Chondrocyte (in vitro differentiated cells): ENCODE measurements around the gene ESR2. TPM values are rescaled to one million over a fixed set of nuclear protein-coding genes. Genes with fewer than 3 reads are reported as not detected.
A peak's percentile ranks its signal among the peaks of the same experiment; 100 is the strongest.

Source experiments
- DNase-seq: peaks from one replicate; pipeline ENCODE4 v3.0.0; 2021; ENCODE audit warnings: mixed read lengths, low spot score
- H3K27ac Mint-ChIP-seq: one replicate; pipeline ENCODE4 v1.8.0; 2021; ENCODE audit warnings: mild to moderate bottlenecking, moderate library complexity, mixed read lengths; ENCODE audit not compliant: unreplicated experiment
- H3K27me3 Mint-ChIP-seq: 2 replicates; pipeline ENCODE4 v1.8.0; 2021; ENCODE audit warnings: low read depth, mixed read lengths
- H3K36me3 Mint-ChIP-seq: 2 replicates; pipeline ENCODE4 v1.8.0; 2021; ENCODE audit warnings: low read depth, mixed read lengths
- H3K4me1 Mint-ChIP-seq: 2 replicates; pipeline ENCODE4 v1.8.0; 2021; ENCODE audit warnings: low read depth, mild to moderate bottlenecking, mixed read lengths
- H3K4me3 Mint-ChIP-seq: one replicate; pipeline ENCODE4 v1.8.0; 2021; ENCODE audit warnings: mild to moderate bottlenecking, moderate library complexity, mixed read lengths; ENCODE audit not compliant: unreplicated experiment
- H3K9me3 Mint-ChIP-seq: 2 replicates; pipeline ENCODE4 v1.8.0; 2021; ENCODE audit warnings: low read depth, mixed read lengths
- CTCF ChIP-seq: fragments of 200-600 bp; sonication (generic); IDR thresholded peaks from 2 replicates; pipeline ENCODE4 v1.5.0; 2021; ENCODE audit warnings: antibody characterized with exemption, mild to moderate bottlenecking, moderate library complexity
- total RNA-seq: library from RNA; stranded (reverse); gene quantifications from 3 replicates; pipeline ENCODE4 v1.2.1, GENCODE V29; 2021

The ESR2 gene
- total RNA-seq, 1 donor from 2014 or later = not detected

GRCh38 chr14:64232944-64233343 is 61.2 kb downstream of the ESR2 start:
- TF ChIP-seq CTCF = no peak
- no peak overlapping the region for H3K4me3 Mint-ChIP-seq
- H3K9me3 Mint-ChIP-seq = no peaks in the 10 kb centered on the region
- DNase-seq = no peak
- H3K36me3 Mint-ChIP-seq = peaks cover 3% of the 10 kb centered on the region
- H3K27me3 Mint-ChIP-seq = peaks cover 20% of the 10 kb centered on the region
- H3K4me1 Mint-ChIP-seq = peaks cover 49% of the 10 kb centered on the region
- peak overlapping the region; percentile 84 for H3K27ac Mint-ChIP-seq

GRCh38 chr14:64232095-64232838 is 61.9 kb downstream of the ESR2 start:
- no peaks in the 10 kb centered on the region for H3K9me3 Mint-ChIP-seq
- H3K27ac Mint-ChIP-seq = peak overlapping the region; percentile 84
- H3K36me3 Mint-ChIP-seq = peaks cover 3% of the 10 kb centered on the region
- no peak for DNase-seq
- no peak for TF ChIP-seq CTCF
- peaks cover 49% of the 10 kb centered on the region for H3K4me1 Mint-ChIP-seq
- peaks cover 20% of the 10 kb centered on the region for H3K27me3 Mint-ChIP-seq
- peak overlapping the region; percentile 31 for H3K4me3 Mint-ChIP-seq

GRCh38 chr14:64229489-64229888 is 64.7 kb downstream of the ESR2 start:
- H3K9me3 Mint-ChIP-seq = no peaks in the 10 kb centered on the region
- no peak overlapping the region for H3K27ac Mint-ChIP-seq
- no peak for TF ChIP-seq CTCF
- DNase-seq = no peak
- H3K27me3 Mint-ChIP-seq = peaks cover 8% of the 10 kb centered on the region
- no peak overlapping the region for H3K4me3 Mint-ChIP-seq
- H3K36me3 Mint-ChIP-seq = peaks cover 5% of the 10 kb centered on the region
- peaks cover 29% of the 10 kb centered on the region for H3K4me1 Mint-ChIP-seq

- Mint-ChIP-seq H3K9me3 (no peaks in the 10 kb centered on the region), H3K27ac (no peak overlapping the region), H3K4me3 (no peak overlapping the region), H3K36me3 (peaks cover 8% of the 10 kb centered on the region), H3K4me1 (peaks cover 13% of the 10 kb centered on the region), H3K27me3 (peaks cover 2% of the 10 kb centered on the region)
- no peak for TF ChIP-seq CTCF
- DNase-seq = no peak
These were observed 66.3 kb downstream of the ESR2 start for GRCh38 chr14:64227856-64228255.

GRCh38 chr14:64225151-64225757 is 68.9 kb downstream of the ESR2 start:
- TF ChIP-seq CTCF = no peak
- no peak for DNase-seq
- H3K4me3 Mint-ChIP-seq = no peak overlapping the region
- H3K27me3 Mint-ChIP-seq = peaks cover 2% of the 10 kb centered on the region
- peaks cover 12% of the 10 kb centered on the region for H3K36me3 Mint-ChIP-seq
- H3K9me3 Mint-ChIP-seq = no peaks in the 10 kb centered on the region
- no peaks in the 10 kb centered on the region for H3K4me1 Mint-ChIP-seq
- H3K27ac Mint-ChIP-seq = no peak overlapping the region
